Endometrial microvascular endothelial cells (primary cell): Measurements from ENCODE around the gene CHRD. TPM values are rescaled to one million over a fixed set of nuclear protein-coding genes. Genes with fewer than 3 reads are reported as not detected.

Experiments used
- in situ Hi-C: cut with HindIII; loops from 2 replicates; pipeline ENCODE4 v1.10.0; 2017; ENCODE audit warnings: low sequenced_read_pairs, low pct_unique_long_range_greater_than_20kb; ENCODE audit errors: inconsistent ontology term
- total RNA-seq: library from RNA; depleted of rRNA; stranded (reverse); fragments of >200 nt; gene quantifications from one replicate; pipeline ENCODE4 v1.2.3, GENCODE V29; 2015; ENCODE audit errors: inconsistent ontology term

The CHRD gene
- total RNA-seq, 1 donor from 2014 or later, result 0.09 TPM

- in situ Hi-C loops, result no loop called here
Measured at GRCh38 chr3:184358921-184359350, 20.9 kb upstream of the CHRD start.

DNA sequence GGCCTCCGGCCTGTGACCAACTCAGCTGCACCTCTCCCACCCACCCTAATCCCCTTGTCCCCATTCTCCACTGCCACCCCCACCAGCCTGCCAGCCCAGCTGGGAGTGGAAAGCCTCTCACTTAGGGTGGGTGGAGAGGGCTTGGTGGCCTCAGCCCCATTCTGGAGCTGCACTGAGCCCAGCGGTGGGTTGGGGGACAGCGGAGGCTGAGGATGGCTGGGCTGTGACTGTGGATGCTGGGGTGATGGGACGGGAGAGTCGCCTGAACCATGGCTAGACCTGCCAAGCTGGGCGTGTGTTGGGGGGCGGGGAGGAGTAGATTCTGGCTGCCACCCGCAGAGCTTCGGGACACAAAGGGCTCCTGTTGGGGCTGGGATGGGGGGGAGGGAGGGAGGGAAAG lies 20.2 kb upstream of the CHRD start:
- in situ Hi-C loops, result no loop called here

DNA sequence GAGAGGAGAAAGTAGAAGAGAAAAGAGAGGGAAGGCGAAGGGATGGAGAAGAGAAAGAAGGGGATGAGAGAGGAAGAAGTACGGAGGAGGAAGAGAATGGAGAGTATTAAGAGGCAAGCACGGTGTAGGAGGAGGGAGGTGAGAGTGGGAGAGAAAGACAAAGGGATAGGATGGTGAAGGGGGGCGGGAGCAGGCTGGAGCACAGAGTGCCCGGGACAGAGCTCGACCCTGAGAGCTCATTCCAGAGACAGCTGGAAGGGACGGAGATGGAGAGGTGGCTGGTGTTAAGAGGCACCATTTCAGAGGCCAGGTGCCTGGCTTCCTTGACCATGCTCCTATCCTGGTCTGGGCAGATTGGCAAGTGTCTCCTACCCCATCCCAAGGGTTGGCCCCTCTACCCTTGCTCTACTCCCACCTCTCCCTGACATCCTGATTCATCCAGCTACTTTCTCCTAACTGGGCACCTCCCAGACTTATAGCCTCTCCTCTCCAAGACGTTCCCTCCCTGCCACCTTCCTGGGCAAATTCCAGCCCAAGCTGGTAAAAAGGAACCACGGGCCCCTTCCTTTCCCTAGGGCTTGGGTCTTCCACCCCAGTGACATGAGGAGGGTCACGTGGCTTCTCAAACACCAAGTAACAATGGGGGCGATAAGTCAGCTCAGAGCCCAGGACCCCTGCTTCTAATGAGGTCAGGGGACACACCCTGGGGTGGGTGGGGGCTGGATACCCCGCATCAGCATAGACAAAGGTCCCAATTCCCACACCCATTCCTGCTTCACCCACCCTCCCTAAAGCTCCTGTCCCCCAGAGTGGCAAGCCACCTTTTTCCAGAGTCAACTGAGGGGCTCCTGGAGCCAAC lies 19.6 kb upstream of the CHRD start:
- in situ Hi-C loops, result no loop called here

GRCh38 chr3:184360929-184361531 lies 18.8 kb upstream of the CHRD start:
- in situ Hi-C loops, result no loop called here

- in situ Hi-C loops, result no loop called here
Measured at GRCh38 chr3:184361532-184361931, 18.3 kb upstream of the CHRD start, which contains the start of the genes CLCN2 and POLR2H. TSS of gene CLCN2 (minus strand) at chr3:184361605. CDS start at chr3:184361479, 126 bp downstream. TSS of gene POLR2H (plus strand) at chr3:184361710. CDS start at chr3:184363493, 1,783 bp downstream.

DNA sequence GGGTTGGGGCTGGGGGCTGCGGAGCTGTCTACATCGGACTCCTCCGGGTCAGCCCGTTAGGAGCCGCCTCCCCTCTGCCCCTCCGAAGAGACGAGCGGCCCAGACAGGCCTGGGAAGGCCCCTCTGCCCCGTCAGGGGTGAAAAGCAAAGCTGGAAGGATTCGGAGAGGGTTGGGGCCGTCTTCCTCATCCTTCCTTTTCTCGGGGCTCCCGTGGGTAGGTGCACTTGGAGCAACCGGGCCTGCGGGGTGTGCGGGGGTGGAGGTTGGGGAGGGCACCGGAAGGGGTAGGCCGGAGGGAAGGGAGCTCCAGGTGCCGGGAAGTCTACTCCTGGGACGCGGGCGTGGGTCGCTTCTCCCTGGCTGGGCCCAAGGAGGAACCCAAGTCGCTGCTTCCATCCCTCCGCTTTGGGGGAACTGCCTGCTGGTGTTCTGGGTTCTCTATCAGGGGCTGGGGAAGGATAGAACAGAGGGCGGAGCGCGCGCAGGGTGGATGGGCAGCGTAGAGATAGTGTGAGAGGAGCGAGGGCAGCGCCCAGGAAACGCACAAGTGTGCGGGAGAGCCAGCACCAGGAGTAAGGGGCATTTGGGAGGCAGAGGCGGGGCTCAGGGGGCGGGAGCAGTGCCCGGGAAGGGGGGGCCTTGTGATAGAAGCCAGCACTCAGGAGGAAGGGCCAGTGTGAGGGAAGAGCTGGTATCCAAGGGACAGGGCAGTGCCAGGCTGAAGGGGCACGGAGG lies 17.8 kb upstream of the CHRD start:
- in situ Hi-C loops, result no loop called here

GRCh38 chr3:184362668-184363546 lies 16.9 kb upstream of the CHRD start:
- in situ Hi-C loops, result no loop called here

DNA sequence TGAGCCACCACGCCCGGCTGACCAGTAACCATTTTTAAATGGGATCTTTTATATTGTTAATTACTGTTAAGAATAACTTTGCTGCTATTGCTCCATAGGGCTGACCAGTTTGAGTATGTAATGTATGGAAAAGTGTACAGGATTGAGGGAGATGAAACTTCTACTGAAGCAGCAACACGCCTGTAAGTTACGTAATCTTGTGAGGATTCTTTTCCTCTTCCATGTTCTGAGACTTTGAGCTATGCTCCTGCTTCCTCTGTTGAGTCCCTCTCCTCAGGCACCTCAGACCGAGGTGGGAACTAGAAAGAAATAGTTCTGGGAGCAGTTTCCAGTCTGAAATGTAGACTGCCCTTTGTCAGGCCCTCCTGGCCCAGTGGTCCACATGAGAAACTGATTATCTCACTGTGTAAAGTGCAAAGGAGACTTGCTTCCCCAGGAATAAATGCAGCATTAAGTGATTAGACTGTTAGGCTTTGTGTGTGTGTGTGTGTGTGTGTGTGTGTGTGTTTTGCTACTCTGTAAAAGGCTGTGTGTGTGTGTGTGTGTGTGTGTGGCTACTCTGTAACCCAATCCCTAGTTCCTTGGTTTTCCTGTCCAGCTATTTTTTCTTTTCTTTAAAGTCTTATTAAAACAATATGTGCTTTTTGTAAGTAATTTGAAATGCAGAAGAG lies 13.1 kb upstream of the CHRD start:
- in situ Hi-C loops, result no loop called here

DNA sequence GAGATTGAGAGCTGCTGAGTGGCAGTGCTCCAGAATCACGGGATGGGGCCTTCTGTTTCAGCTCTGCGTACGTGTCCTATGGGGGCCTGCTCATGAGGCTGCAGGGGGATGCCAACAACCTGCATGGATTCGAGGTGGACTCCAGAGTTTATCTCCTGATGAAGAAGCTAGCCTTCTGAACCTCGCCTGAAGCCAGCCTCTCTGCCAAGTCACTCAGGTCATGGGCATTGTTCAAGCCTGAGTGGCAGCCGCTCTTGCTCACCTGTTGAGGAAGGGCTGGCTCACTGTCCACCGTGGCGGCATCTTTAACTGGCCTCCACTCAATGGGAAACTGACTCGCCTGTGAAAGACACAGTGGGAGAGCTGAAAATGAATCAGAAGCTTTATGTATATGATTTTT lies 11.7 kb upstream of the CHRD start:
- in situ Hi-C loops, result no loop called here

- in situ Hi-C loops, result no loop called here
Measured at GRCh38 chr3:184368586-184369183, 11.2 kb upstream of the CHRD start.

- in situ Hi-C loops, result no loop called here
Measured at GRCh38 chr3:184371570-184372018, 8.3 kb upstream of the CHRD start.

DNA sequence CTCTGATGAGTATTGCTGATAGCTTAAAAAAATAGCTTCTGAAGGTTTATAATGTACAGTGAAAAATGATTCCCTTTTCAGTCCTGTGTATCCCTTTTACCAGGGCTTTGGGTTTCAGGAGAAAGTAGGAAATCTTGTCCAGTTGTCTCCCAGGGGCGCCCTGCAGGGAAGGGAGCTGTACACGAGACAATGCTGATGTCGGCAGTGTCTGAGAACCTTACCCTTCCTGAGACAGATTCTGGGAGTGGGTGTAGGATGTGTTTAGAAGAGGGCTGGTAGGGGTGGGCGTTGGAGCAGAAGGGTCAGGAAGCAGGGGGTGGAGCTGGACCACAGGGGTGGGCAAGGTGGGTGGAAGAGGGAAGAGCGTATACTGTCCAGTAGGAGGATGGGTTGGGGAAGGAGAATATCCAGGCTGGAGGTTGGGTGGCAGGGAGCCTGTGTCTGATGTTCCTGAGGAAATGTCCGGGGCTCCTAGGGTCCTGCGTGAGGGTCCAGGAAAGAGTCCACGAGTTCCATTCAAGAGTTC lies 7.5 kb upstream of the CHRD start:
- in situ Hi-C loops, result no loop called here

GRCh38 chr3:184372911-184373310 lies 6.9 kb upstream of the CHRD start:
- in situ Hi-C loops, result no loop called here

GRCh38 chr3:184373422-184373821 lies 6.4 kb upstream of the CHRD start:
- in situ Hi-C loops, result no loop called here

DNA sequence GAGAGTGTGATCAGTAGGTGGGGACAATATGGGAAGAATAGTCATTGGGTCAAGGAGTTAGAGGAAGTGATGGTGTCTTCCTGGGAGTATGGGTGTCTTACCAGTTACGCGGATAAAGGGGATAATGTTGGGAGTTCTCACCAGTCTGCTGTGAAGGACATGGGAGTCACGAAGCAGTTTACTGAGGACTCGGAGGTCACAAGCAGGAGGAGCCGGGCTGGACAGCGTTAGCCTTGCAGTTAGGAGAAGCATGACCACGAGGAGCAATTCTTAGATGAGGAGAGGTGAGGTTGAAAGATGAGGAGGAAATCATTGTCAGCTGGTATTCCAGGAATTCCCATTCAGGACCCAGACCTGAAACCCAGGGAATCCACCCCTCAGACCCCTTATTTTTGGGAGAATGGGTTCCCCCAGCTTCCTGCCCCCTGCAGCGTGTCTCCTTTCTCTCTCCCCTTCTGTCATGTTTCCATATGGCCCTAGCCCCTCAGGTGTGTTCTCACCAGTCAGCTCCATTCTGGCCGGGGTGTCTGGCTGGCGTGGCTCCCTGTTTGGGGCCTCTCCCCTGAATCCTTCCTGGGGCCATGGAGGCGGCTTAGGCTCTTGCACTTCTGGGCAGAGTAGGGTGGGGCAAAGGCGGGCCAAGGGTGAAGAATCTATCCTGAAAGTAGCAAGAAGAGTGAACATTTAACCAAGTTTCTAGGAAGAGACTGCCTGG lies 4.0 kb upstream of the CHRD start:
- in situ Hi-C loops, result no loop called here

DNA sequence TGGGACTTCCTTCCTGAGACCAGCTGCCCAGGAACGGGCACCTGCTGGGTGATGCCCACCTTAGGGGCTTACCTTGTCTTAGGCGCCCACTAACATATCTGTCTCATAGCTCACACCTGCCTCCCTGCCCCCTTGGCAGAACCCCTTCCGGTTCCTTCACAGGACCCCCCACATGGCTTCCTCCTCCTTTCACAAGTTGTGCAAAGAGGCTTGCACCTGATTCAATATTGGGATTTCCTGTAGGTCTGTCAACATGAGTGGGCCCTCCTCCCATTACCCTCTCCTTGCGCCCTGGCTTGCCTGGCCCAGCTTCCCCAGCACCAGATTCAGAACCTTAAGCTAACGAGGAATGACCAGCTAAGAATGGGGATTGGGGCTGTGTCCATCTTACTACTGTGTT lies 2.5 kb upstream of the CHRD start:
- in situ Hi-C loops, result no loop called here

- in situ Hi-C loops, result no loop called here
Measured at GRCh38 chr3:184377882-184378445, 1.9 kb upstream of the CHRD start, which contains the start of gene THPO. TSS of gene THPO (minus strand) at chr3:184378207. CDS start at chr3:184376259, 1,948 bp downstream.
